GM19025 (cell line): ENCODE data around the gene ATG4B.

Source experiments
- ATAC-seq: cut with Tn5 transposase; IDR thresholded peaks from one replicate; pipeline ENCODE4 v1.9.1; 2021; ENCODE audit warnings: mild to moderate bottlenecking, low read depth, moderate library complexity; ENCODE audit not compliant: unreplicated experiment

Gene ATG4B

DNA sequence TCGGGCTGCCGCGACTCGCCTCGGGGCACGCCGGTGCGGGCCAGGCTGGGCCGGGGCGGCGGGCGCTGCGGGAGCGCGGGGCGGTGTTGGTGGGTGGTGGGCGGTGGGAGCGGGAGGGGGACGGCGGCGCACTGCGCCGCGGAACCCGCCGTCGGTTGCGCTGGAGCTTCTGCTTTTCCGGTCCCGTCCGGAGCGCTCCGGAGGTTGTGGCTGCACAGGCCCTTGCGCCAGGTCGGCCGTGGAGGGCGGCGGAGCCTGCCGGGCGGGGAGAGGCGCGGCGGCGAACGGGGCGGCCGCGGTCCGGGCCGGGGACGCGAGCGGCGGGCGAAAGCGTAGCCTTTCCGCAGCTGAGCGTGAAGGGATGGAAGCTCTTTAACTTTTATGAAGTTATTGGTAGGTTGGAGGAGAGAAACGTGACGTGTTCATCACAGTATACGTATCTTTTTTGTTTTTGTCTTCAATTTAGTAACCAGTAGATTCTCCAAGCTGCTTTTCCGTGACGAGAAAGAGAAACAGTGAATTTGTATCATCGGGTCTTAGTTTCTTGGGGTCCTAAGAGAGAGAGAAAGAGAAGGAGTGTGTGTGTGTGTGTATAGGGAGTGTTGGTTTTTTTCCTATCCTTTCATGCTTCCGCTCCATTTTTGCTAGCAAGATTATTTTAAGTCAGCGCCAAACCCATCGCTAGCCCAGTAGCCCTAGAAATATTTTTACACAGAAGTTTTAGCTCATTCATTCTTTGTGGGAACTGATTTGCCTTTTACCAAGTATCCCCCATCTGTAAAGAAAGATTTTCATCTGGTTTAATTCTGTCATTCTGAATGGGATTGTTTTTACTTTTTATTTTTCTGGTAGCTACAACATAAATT lies 535 bp downstream of the ATG4B start:
- ATAC-seq, result peak; percentile 3

DNA sequence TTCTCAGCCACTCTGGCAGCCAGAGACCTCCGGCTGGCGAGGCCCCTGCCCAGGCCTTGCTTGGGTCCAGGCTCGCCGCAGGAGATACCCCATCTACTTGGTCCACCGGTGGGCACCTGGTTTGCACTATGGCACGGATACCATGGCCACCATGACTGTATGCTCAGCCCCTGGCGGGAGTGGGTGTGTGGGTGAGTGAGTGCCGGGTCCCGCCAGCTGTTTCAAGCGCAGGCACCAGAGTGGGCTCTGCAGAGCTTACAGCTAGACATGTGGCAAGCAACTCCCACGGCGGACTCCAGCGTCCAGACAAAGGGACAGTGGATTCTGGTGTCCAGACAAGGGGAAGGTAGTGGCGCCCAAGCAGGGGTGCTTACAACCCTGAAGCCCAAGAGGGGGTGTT lies 1.4 kb downstream of the ATG4B start:
- ATAC-seq, result no peak

DNA sequence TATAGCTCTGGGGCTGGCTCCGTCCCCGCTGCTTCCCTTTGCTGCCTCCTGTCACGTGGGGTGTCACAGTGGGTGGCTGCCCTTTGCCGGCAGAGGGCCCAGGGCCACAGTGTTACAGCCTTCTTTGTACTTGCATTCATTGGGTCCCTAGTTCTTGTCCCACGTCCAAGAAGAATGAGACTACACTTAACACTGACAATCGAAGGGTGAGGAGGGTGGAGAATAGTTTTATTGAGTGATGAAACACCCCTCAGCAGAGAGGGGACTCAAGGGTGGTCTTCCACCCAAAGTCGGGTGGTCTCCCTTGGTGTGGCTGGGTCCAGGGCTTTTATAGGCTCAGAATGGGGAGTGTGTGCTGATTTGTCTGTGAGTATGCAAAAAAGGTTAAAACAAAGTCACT lies 1.9 kb downstream of the ATG4B start:
- ATAC-seq, result no peak

DNA sequence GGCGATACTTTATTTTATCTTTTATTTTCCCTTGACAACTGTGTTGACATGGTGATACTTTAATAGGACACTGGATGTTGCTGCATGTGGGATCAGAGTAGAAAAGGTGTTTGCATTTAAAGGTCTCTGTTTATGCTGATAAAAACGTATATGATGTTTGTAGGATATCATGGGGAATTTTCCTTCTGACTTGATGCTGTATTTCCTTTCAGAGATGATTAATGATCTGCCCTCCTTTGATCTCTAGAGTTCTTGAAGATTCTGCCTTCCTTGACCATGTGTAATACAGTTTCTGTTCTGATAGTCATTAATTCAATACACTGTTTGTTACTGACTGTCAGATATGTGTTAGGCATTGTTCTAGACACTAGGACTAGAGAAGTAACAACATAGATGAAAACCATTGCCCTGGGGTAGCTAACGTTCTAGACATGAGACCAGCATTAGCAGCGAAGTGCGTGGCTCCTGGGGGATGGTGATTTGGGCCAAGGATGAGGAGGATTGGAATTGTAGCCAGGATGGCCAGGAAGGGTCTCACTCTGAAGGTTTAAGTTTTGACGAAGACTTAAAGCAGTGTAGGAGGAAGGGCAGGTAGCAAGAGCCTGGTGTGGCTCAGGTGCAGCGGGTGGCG lies 2.8 kb downstream of the ATG4B start:
- ATAC-seq, result no peak

DNA sequence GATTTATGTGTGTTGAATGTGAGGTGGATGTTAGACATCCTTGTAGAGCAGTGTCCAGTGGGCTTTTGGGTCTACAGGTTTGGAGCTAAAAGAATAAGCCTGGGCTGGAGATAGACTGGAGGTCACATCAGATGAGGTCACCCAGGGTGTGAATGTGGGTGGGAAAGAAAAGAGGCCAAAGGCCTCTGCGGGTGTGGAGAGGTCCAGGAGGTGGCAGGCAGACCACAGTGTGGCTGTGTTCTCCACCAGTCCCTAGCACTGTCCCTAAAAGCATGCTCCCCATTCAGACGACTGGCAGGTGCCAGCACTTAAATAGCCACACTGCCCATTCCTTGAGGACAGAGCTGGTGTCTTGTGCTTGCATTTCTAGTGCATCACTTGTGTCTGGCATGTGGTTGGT lies 4.1 kb downstream of the ATG4B start:
- ATAC-seq, result no peak

DNA sequence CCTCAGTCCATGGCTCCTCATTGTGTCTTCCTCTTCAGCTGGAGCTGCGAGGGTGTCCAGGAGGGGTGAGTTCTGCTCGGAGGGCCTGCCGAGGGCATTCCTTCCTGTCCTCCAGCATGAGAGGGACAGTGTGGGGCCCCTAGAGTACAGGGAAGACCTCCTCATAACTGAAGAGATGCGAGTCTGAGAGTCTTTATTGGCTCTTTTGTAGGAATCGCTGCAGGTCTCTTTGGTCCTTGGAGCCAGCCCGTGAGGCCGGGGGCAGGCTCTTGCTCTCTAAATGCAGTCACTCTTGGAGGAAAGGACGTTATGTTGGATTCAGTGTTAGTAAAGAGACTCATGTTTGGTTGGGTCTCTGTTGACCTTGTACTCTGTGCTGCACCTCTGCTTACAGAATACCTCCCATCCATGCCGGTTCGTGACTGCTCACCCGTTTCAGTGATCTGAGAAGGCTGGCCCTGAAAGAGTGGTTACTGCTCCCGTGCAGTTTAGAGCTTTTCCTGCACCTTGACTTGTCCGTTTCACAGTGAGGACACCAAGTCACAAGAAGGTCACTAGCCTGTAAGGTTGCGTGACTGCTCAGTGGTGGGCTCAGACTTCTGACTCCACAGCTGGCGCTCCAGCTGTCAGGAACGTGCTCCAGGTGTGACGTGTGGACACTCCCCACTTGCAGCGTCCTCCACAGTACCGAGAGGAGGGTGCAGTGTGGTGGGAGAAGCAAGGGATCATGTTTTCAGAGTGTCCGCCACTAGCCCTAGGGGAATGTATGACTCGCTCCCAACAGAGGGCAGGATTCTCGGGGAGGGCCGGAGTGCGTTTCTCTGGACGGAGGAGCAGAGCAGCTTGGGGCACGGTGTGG lies 7.8 kb downstream of the ATG4B start:
- no peak for ATAC-seq

DNA sequence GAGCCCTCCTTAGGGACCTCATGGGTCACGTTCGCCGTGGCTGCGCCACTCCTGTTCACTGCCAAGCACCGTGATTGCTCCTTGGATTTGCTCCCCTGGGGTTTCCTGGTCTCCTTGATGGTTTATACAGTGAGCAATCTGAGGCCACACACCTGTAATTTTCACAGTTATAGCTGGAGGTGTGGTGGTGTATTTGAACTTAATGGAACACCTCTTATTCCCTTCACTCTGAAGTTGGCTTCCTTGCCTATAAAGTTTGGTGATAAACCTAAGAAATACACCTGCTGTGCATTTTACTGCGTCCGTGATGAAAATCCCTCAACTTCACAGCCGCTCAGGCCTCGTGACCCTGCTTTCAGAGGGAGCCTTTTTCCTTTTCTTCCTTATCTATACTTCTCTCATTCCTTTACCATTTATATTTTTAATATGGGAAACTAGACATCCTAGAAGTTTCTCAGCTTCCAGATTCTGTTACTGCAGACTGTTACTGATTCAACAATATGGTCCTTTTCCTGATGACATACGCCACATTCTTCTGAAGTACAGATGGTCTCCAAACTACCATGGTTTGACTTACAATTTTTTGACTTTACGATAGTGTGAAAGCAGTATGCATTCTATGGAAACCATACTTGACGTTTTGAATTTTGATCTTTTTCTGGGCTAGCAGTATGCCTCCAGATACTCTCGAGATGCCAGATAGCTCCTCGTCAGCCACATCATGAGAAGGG lies 8.6 kb downstream of the ATG4B start:
- no peak for ATAC-seq

DNA sequence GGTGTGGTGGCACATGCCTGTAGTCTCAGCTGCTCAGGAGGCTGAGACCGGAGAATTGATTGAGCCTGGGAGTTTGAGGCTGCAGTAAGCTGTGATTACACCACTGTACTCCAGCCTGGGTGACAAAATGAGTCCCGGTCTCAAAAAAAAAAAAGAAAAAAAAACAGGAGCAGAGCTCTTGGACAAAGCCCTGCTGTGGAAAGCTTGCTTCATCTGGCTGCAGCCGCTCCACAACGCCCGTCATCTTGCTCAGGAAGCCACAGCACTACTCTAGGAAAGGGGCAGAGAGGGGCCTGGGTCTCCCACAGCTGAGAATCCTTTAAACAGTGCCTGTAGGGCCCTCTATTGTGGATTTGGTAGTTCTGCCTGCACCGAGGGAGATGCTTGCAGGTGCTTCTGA lies 11.0 kb downstream of the ATG4B start:
- no peak for ATAC-seq

DNA sequence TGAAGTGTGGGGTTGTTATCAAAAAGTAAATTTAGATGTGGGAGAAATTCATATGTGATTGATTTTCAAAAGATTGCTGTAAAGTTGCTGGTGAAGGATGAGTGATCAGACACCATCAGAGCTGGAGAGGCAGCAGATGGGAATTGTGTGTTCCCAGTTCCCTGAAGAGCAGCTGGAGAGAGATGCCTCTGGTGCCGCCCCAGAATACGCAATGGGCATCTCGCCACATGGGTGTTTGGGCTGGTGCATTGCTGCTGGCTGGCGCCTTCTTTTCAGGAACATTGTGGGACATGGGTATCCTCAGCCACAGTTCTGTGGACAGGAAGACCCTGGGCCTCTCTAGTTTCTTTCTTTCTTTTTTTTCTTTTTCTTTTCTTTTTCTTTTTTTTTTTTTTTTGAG lies 11.9 kb downstream of the ATG4B start:
- ATAC-seq, result no peak

DNA sequence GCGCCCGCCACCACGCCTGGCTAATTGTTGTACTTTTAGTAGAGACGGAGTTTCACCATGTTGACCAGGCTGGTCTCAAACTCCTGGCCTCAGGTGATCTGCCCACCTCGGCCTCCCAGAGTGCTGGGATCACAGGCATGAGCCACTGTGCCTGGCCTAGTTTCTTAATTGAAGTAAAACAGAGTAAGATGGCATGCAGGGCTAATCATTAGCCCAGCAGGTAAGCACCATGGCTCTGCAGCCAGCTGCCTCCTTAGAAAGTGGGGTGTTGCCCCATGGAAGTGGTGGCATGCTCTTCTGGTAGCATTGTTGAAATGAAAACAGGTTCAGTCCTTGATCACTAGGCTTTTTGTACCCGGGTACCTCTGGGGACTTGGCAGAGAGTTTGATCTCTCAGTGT lies 12.4 kb downstream of the ATG4B start:
- ATAC-seq, result no peak

DNA sequence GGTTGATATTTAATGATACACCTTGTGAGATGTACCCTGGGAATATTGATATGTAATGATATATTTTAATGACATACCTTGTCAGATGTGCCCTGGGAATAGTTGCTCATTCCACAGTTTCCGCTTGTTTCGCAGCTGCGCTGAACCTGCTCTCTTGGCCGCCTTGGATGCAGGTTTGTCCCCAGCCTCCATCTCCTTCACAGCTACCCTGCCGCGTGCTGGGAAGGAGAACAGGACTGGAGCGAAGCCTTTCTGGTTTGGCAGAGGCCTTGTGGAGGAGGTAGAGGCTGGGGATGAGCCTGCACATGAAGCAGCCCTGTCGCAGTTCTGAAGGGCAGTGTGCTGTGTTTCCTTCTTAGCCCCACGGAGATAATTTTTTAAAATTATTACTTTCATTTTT lies 14.6 kb downstream of the ATG4B start:
- no peak for ATAC-seq

DNA sequence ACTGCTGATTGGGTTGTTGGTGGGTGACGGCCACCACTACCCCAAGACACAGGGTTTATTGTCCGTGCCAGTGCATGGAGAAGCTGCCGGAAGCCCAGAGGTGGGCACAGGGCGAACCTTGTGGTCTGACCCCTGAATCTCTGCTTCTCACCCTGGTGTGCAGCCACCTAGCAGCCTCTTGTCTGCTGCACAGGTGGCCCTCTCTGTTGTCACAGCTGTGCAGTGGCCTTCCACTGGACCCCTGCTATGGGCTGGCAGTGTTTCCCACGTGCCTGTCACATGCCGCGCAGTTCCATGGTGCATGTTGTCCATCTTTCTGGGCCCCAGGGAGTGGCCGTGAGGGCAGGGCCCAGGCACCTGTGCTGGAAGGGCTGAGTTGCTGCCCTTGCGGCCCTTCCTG lies 15.2 kb downstream of the ATG4B start:
- no peak for ATAC-seq

DNA sequence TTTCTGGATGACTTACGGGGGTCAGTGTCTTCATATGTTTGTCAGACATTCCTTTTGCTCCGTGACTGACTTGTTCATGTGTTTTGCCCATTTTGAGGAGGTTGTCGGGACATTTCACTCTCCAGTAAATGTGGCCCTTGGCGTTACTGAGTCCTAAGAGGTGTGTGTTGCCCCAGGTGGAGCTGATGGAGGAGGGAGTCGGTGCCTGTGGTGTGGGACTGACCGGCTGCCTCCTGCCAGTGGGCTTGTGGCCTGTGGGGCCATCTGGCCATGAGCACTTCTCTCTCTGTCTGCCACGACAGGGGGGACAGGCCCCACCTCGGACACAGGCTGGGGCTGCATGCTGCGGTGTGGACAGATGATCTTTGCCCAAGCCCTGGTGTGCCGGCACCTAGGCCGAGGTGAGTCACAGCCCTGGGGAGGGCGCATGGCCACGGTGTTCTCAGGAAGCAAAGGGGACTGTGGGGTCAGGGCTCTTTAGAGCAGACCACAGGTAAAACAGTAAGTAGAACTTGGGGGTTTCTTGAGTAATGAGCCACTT lies 15.8 kb downstream of the ATG4B start:
- ATAC-seq, result no peak

DNA sequence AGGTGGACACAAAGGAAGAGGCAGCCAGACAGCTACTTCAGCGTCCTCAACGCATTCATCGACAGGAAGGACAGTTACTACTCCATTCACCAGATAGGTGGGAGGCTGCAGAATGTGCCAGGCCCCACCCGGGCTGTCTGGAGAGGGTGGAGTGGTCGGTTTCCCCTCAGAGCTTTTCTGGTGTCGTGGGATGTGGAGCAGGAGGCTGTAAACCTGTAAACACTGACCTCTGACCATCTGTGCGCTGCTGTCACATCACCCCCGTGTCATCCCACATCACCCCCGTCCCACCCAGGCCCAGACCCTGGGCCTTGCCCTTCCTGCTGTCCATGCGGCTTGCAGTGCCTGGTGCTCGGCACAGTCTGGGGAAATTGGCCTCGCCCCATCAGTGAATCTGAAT lies 17.1 kb downstream of the ATG4B start:
- no peak for ATAC-seq

DNA sequence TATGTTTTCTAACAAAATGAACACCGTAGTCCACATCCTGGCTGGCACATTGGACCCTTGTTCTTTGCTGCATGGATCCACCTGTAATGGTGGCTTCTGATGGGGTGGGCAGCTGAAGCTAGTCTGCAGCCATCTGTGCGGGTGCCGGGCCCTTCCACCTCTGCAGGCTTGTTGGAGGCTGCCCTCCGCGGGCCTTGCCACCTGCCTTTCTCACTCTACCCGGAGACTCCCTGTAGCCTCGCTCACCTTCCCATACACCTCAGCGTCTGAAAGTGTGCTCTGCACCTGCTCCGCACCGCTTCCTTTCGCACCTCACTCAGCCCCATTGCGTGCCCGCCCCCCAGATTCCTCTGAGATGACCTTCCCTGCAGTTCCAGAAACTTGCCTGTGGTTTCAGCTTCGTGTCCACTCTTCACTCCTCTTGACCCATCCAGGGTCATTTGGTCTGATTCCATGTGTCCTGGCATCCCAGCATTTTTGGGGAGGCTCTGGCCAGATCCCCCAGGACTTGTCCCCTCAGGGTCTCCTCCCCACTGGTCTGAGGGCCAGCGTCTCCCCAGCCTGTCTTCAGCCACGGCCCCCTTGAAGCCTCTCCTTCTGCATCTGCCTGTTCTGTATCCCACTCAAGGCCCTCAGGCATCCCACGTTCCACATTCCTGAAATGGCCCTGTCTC lies 18.2 kb downstream of the ATG4B start:
- no peak for ATAC-seq

DNA sequence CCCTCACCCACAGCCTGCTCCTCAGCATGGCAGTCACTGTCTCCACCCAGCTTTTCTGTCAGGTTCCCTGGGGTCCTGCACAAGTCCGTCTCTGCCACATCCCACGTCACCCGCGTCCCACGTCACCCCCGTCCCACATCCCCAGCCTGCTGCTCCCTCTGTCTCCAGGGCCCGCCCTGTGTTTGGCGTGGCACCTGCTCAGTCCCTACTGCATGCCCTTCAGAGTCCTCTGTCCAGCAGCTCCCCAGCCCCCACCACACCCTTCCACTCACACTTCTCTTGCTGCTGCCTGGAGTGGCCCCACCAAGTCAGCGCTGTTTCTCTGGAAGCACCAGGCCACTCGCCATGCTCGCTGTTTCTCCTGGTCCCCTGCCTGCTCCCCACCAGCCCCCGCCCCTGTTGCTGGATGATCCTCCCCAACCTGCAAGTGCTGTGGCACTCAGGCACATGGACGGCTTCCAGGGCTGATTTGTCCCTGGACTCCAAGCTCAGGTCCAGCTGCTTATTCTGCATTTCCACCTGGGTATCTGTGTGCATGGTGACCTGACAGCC lies 18.8 kb downstream of the ATG4B start:
- ATAC-seq, result no peak

DNA sequence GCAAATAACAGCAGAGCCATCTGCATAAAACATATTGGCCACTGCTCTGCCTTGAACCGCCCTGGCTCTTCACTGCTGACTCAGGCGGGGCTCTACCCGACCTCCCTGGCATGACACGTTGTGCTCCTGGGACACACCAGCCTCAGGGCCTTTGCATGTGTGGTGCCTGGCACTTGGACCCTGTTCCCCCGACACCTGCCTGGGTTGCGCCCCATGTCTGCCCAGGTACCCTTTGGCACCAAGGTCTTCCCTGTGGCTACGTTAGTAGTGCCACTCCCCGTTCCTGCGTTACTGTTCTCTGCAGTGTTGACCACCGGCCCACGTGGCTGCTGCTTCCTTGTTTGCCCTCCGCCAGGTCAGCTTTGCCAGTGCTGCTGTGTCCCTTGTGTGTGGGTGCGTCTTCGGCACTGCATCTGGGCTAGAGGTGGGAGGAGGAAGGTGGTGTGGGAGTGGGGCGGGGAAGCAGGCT lies 20.3 kb downstream of the ATG4B start:
- ATAC-seq, result no peak

DNA sequence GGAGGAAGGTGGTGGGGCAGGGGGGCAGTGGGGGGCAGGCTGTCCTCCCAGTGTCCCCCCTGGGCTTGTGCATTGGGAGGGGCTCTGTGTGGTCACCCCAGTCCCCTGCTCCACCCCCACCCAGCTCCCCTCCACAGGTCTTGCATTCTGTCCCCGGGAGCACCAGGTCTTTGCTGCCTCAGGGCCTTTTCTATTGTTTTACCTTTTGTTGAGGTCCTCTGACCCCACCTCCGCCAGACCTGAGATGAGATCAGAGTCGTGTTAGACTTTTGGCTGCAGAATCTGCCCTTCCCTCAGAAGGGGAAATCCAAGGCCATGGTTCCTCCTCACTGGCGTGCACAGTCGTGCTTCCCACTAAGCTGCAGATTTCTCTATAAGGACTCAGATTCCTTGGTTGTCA lies 20.8 kb downstream of the ATG4B start:
- ATAC-seq, result no peak

DNA sequence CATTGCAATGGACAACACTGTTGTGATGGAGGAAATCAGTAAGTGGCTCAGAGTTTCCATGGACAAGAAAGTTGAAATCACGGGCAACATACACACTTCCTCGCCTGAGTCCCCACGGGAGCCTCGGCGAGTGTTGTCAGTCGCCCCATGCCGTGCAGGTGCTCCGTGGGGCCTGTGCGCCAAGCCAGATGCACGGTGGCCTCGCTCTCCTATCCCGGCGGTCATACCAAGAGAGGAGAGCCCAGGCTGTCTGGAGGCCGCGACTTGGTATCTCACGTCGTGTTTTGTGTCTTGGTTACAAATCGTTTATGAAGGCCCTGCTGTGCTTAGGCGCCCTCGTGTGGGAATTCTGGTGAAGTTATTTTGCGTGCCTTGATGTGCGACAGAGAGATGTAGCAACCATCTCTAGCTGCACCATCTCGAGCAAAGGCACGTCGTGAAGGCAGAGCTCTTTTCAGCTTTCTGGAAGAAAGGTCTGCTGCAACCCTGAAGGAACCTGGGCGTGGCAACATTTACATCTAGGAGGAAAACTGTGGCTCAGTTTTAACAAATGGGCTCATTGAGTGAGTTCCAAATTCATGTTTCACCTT lies 21.8 kb downstream of the ATG4B start:
- no peak for ATAC-seq
